Activated T-helper 17 cell treated with anti-CD3 and anti-CD28 coated beads, Interleukin-2, amount 50 U/mL, for 72 hours (primary cell): ENCODE measurements around the gene NSMF. TPM values are rescaled to one million over a fixed set of nuclear protein-coding genes. Genes with fewer than 3 reads are reported as not detected.

ENCODE experiments used
- ATAC-seq: fragments of 150-1000 bp; cut with Tn5 transposase; replicated peaks from 2 replicates; pipeline ENCODE4 v1.10.0; 2021; ENCODE audit warnings: mild to moderate bottlenecking, moderate library complexity
- H3K27ac Mint-ChIP-seq: one replicate; pipeline ENCODE4 v1.8.0; 2022; ENCODE audit warnings: mixed read lengths
- H3K27me3 Mint-ChIP-seq: one replicate; pipeline ENCODE4 v1.8.0; 2022; ENCODE audit warnings: mixed read lengths
- H3K36me3 Mint-ChIP-seq: one replicate; pipeline ENCODE4 v1.8.0; 2022; ENCODE audit warnings: low read depth, mild to moderate bottlenecking, mixed read lengths
- H3K4me1 Mint-ChIP-seq: one replicate; pipeline ENCODE4 v1.8.0; 2022; ENCODE audit warnings: mixed read lengths
- H3K4me3 Mint-ChIP-seq: one replicate; pipeline ENCODE4 v1.8.0; 2022; ENCODE audit warnings: mild to moderate bottlenecking, mixed read lengths
- H3K9me3 Mint-ChIP-seq: one replicate; pipeline ENCODE4 v1.8.0; 2022; ENCODE audit warnings: mixed read lengths
- total RNA-seq, 2 donors: library from RNA; stranded (reverse); gene quantifications; one replicate each; pipeline ENCODE4 v1.2.3, GENCODE V29; 2022

The NSMF gene
- total RNA-seq, 2 donors from 2014 or later = 26.6 to 35.5 TPM

GRCh38 chr9:137496601-137497375 is 37.7 kb upstream of the NSMF start:
- H3K9me3 Mint-ChIP-seq = no peaks in the 10 kb centered on the region
- no peaks in the 10 kb centered on the region for H3K27me3 Mint-ChIP-seq
- H3K4me1 Mint-ChIP-seq = peaks cover 8% of the 10 kb centered on the region
- no peak overlapping the region for H3K4me3 Mint-ChIP-seq
- H3K36me3 Mint-ChIP-seq = no peaks in the 10 kb centered on the region
- no peak overlapping the region for H3K27ac Mint-ChIP-seq
- no peak for ATAC-seq

DNA sequence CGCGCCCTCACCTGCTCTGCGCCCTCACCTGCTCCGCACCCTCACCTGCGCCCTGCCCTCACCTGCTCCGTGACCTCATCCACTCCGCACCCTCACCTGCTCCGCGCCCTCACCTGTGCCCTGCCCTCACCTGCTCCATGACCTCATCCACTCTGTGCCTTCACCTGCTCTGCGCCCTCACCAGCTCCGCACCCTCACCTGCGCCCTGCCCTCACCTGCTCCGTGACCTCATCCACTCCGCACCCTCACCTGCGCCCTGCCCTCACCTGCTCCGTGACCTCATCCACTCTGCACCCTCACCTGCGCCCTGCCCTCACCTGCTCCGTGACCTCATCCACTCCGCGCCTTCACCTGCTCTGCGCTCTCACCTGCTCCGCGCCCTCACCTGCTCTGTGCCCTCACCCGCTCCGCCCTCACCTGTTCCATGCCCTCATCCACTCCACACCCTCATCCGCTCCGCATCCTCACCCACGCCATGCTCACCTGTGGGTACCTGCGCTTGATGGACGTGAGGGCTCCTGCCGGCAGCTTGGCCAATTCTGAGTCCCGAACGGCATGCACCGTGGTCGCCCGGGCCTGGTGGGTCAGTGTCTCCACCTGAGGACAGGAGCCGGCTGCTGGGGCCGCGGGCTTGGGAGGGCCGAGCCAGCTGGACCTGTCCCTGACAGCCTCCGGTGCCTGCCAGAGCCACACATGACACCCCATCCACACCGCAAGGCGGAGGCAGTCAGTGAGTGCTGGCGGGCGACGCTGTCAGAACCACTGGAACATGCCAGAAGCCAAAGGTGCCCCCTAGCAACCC is 35.6 kb upstream of the NSMF start:
- peaks cover 11% of the 10 kb centered on the region for H3K4me1 Mint-ChIP-seq
- ATAC-seq = no peak
- H3K27me3 Mint-ChIP-seq = no peaks in the 10 kb centered on the region
- H3K36me3 Mint-ChIP-seq = no peaks in the 10 kb centered on the region
- H3K27ac Mint-ChIP-seq = peak overlapping the region; percentile 55
- H3K9me3 Mint-ChIP-seq = no peaks in the 10 kb centered on the region
- peak overlapping the region; percentile 14 for H3K4me3 Mint-ChIP-seq

DNA sequence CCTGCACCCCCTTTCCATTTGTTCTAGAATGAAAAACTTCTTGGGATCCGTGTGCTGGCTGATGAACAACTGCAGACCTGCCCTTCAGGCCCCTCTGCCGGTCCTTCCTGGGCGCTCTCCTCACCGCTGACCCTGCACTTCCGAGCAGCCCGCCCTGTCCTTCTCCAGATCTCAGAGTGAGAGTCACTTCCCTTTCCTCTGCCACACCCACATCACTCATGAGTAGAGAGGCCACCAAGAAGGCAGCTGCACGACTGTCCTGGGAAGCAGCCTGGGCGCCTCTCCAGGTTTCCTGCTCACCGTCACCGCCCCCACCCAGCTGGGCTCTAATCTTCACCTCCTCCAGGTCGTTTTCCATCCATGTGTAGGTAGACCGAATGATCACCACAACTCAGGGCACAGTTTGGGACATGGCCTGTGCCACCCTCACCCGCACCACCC is 35.0 kb upstream of the NSMF start:
- H3K27me3 Mint-ChIP-seq = no peaks in the 10 kb centered on the region
- no peaks in the 10 kb centered on the region for H3K36me3 Mint-ChIP-seq
- peak overlapping the region; percentile 14 for H3K4me3 Mint-ChIP-seq
- H3K9me3 Mint-ChIP-seq = no peaks in the 10 kb centered on the region
- peak overlapping the region; percentile 55 for H3K27ac Mint-ChIP-seq
- H3K4me1 Mint-ChIP-seq = peaks cover 11% of the 10 kb centered on the region
- peak; percentile 53 for ATAC-seq

DNA sequence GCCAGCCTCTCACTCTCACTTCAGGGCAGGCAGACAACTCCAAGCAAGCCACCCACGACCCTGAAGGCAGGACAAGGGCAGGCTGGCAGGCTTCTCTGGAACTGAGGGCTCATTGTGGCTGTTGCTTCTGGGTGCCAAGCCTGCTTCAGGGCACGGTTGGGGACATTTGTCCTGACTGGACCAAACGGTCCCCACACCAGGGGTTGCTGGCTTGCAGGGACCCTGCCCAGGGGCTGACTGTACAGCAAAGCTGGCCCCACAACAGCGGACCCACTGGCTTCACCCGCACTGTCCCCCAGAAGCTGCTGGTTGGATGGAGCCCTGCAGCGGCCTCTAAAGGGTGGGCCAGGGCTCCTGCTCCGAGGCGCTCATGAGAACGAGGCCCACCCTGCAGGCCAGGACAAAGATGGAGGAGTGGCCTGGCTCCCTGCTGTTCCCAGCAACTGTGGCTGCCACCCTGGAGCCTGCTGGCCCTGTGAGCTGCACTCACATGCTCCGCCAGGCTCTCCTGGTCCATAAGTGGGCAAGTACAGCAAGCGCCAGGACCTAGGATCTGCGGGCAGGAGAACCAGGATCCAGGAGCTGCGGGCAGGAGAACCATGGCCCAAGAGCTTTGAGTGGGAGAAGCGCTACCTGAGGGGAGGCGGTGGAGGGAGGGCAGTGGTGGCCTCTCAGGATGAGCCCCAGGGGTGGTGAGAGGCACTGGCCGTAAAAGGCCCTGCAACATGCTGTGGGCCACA is 34.4 kb upstream of the NSMF start:
- H3K27me3 Mint-ChIP-seq = no peaks in the 10 kb centered on the region
- no peak overlapping the region for H3K4me3 Mint-ChIP-seq

GRCh38 chr9:137492464-137493363 is 33.6 kb upstream of the NSMF start:
- Mint-ChIP-seq H3K9me3 (no peaks in the 10 kb centered on the region), H3K27me3 (no peaks in the 10 kb centered on the region), H3K4me1 (peaks cover 11% of the 10 kb centered on the region), H3K4me3 (no peak overlapping the region), H3K36me3 (no peaks in the 10 kb centered on the region), H3K27ac (no peak overlapping the region)
- ATAC-seq = peak; percentile 68

More for the DNA sequence above, 34.4 kb upstream of the NSMF start:
- Mint-ChIP-seq H3K27ac (no peak overlapping the region), H3K4me1 (peaks cover 11% of the 10 kb centered on the region), H3K36me3 (no peaks in the 10 kb centered on the region), H3K9me3 (no peaks in the 10 kb centered on the region)
- no peak for ATAC-seq

DNA sequence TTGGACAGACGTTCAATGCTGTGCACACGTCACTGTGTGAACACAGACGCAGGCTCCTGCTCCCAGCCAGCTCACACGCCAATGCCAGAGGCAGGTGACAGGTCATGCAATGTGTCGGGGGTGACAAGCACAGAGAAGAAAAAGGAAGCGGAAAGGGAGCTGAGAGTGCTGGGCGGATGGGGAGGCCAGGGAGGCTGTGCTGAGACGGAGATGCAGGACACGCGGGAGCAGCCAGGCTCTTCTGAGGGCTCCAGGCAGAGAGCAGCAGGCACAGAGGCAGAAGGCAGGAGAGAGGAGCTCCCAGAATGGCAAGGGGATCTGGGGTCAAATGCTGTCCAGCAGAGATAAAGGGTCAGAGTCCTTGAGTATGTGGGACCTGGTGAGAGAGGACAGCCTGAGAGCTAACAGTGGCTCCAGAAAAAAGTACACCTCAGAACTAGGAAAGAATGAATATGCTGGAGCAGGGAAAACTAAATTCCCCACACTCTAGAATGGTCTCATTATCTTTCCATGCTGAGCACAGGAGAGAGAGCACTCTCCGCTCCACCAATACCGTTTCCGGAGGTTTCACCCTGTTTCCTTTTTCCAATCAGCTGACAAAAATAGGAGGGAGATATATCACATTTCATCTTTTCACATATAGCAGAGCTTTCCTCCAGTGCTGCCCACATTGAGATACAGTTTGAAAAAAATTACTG is 32.8 kb upstream of the NSMF start:
- H3K27me3 Mint-ChIP-seq = no peaks in the 10 kb centered on the region
- H3K27ac Mint-ChIP-seq = no peak overlapping the region
- no peak for ATAC-seq
- H3K9me3 Mint-ChIP-seq = no peaks in the 10 kb centered on the region
- no peaks in the 10 kb centered on the region for H3K36me3 Mint-ChIP-seq
- no peak overlapping the region for H3K4me3 Mint-ChIP-seq
- peaks cover 11% of the 10 kb centered on the region for H3K4me1 Mint-ChIP-seq

GRCh38 chr9:137490532-137491186 is 31.5 kb upstream of the NSMF start:
- Mint-ChIP-seq H3K27ac (no peak overlapping the region), H3K27me3 (no peaks in the 10 kb centered on the region), H3K36me3 (no peaks in the 10 kb centered on the region), H3K4me3 (no peak overlapping the region), H3K4me1 (peaks cover 11% of the 10 kb centered on the region), H3K9me3 (no peaks in the 10 kb centered on the region)
- no peak for ATAC-seq

GRCh38 chr9:137488906-137489305 is 29.8 kb upstream of the NSMF start:
- Mint-ChIP-seq H3K27ac (no peak overlapping the region), H3K9me3 (no peaks in the 10 kb centered on the region), H3K36me3 (no peaks in the 10 kb centered on the region), H3K27me3 (no peaks in the 10 kb centered on the region), H3K4me1 (peaks cover 6% of the 10 kb centered on the region), H3K4me3 (no peak overlapping the region)
- ATAC-seq = no peak

DNA sequence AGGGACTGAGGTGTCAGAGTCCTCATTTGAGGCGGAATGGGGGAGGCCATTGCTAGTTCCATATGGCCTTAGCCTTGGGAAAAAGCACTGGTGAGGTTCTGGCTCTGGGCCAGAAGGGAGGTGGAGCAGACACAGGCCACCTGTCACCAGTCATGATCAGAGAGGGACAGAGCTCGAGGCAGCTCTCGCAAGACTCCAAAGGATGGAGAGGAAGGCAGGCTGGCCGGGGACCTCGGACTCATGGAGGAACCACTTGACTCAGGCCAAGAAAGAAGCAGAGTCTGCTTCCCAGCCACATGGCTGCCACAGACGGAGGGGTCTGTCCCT is 29.2 kb upstream of the NSMF start:
- no peak overlapping the region for H3K4me3 Mint-ChIP-seq
- no peak for ATAC-seq
- no peaks in the 10 kb centered on the region for H3K36me3 Mint-ChIP-seq
- H3K27ac Mint-ChIP-seq = no peak overlapping the region
- no peaks in the 10 kb centered on the region for H3K9me3 Mint-ChIP-seq
- no peaks in the 10 kb centered on the region for H3K27me3 Mint-ChIP-seq
- peaks cover 6% of the 10 kb centered on the region for H3K4me1 Mint-ChIP-seq

- H3K27ac Mint-ChIP-seq = no peak overlapping the region
- ATAC-seq = no peak
- no peaks in the 10 kb centered on the region for H3K27me3 Mint-ChIP-seq
- H3K9me3 Mint-ChIP-seq = no peaks in the 10 kb centered on the region
- H3K4me1 Mint-ChIP-seq = peaks cover 6% of the 10 kb centered on the region
- no peak overlapping the region for H3K4me3 Mint-ChIP-seq
- H3K36me3 Mint-ChIP-seq = no peaks in the 10 kb centered on the region
Observed at GRCh38 chr9:137487454-137488326, 28.6 kb upstream of the NSMF start.

DNA sequence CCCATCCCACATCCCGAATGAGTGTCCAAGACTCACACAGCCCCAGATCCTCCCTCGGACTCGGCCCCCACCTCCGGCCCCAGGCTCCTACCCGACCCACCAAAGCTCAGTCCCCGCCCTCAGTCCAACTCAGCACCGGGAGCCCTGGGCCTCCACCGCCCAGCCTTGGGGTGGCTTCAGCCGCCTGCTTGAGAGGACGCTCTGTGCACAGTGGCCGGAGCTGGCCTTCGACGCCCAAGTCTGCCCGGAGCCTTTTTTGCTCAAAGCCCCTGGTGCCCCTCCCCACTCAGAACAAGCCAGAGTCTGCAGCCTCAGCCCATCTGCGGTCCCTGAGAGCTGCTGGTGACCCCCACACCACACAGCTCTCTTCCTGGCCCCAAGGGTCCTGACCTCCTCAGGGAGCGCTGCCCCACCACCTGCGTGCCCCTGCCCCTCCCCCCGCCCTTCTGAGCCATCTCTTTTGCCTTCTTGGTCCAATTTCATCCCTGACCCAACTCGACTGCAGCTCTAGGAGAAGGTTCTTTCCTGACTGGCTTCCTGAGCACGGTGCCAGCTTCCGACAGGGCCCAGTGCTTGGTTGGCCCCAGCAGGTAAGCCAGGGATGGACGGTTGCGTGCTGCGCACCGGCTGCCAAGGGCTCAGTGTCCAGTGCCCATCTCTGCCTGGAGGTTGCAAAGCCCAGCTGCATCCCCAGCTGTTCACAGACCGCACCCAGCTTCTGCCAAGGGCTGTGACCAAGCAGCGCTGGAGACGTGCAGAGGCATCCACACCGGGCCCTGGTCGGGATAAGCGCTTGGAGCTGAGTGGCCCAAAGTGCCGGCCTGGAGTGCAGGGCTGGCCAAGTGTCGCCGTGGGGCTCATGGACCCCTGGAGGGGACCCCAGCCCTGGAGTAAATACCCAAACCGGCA is 27.7 kb upstream of the NSMF start:
- Mint-ChIP-seq H3K27me3 (no peaks in the 10 kb centered on the region), H3K9me3 (no peaks in the 10 kb centered on the region), H3K4me3 (no peak overlapping the region), H3K27ac (no peak overlapping the region), H3K4me1 (peaks cover 2% of the 10 kb centered on the region), H3K36me3 (no peaks in the 10 kb centered on the region)
- no peak for ATAC-seq

DNA sequence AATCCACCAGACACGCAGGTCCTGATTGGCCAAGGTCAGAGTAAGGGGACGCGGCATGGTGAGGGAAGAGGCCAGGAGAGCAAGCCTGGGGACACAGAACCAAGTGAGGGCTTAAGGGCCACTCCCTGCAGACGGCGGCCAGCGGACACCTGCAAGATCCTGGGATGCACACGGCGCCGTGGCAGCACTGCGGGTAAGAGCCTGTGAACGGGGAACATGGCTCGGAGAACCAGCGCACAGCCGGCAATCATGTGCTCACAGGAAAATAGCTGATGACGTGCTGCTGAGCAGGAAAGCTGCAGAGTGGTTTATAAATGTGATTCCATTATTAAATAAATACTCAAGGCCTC is 27.0 kb upstream of the NSMF start:
- no peak overlapping the region for H3K4me3 Mint-ChIP-seq
- H3K4me1 Mint-ChIP-seq = no peaks in the 10 kb centered on the region

More for the DNA sequence above, 27.0 kb upstream of the NSMF start:
- H3K9me3 Mint-ChIP-seq = no peaks in the 10 kb centered on the region
- no peaks in the 10 kb centered on the region for H3K27me3 Mint-ChIP-seq
- no peaks in the 10 kb centered on the region for H3K36me3 Mint-ChIP-seq
- no peak overlapping the region for H3K27ac Mint-ChIP-seq
- no peak for ATAC-seq
